Gastroesophageal sphincter (tissue), 4 donors: ENCODE data around the gene COL4A3. TPM values are rescaled to one million over a fixed set of nuclear protein-coding genes. Genes with fewer than 3 reads are reported as not detected.

Experiments
- ATAC-seq: fragments of 150-250 bp; one replicate; pipeline ENCODE4 v1.9.1; 2016; ENCODE audit warnings: mild to moderate bottlenecking, moderate library complexity
- H3K27ac ChIP-seq, 4 donors: fragments of 200-600 bp; sonication (generic) in 3 of 4; 1 replicate in 3 of 4; 2 replicates in 1 of 4; pipeline ENCODE4 v1.5.1; 2016 to 2019
- H3K27me3 ChIP-seq: fragments of 200-600 bp; sonication (generic); one replicate; pipeline ENCODE4 v1.5.1; 2019
- H3K36me3 ChIP-seq, 2 donors: fragments of 200-600 bp; sonication (generic); one replicate each; pipeline ENCODE4 v1.5.1; 2019; ENCODE audit warnings: control low read depth in 1 of 2
- H3K4me1 ChIP-seq, 3 donors: fragments of 200-600 bp; sonication (generic); 1 replicate in 2 of 3; 2 replicates in 1 of 3; pipeline ENCODE4 v1.5.1; 2016 to 2019; ENCODE audit warnings: control low read depth in 2 of 3
- H3K4me3 ChIP-seq, 2 donors: fragments of 200-600 bp; sonication (generic); one replicate each; pipeline ENCODE4 v1.5.1; 2019; ENCODE audit warnings: mild to moderate bottlenecking in 1 of 2, moderate library complexity in 1 of 2
- H3K9me3 ChIP-seq, 3 donors: fragments of 200-600 bp; sonication (generic); one replicate each; pipeline ENCODE4 v1.5.1; 2017 to 2019; ENCODE audit warnings: control low read depth in 2 of 3
- CTCF ChIP-seq, 4 experiments: fragments of 200-600 bp in 2 of 4; fragments of 450-650 bp in 2 of 4; sonication (generic) in 1 of 4; IDR thresholded peaks; one replicate each; pipeline ENCODE4 v1.5.1; 2017 to 2019; ENCODE audit warnings: antibody characterized with exemption in 4 of 4, mild to moderate bottlenecking in 2 of 4, moderate library complexity in 2 of 4
- EP300 ChIP-seq: sonication (generic); formaldehyde crosslinking; IDR thresholded peaks from one replicate; pipeline ENCODE4 v1.6.1; 2017; ENCODE audit warnings: antibody characterized with exemption, mild to moderate bottlenecking
- POLR2A ChIP-seq, 2 donors: fragments of 450-650 bp; IDR thresholded peaks; one replicate each; pipeline ENCODE4 v1.6.1; 2017; ENCODE audit warnings: antibody characterized with exemption in 2 of 2, mild to moderate bottlenecking in 2 of 2, moderate library complexity in 1 of 2
- POLR2AphosphoS5 ChIP-seq: sonication (generic); formaldehyde crosslinking; IDR thresholded peaks from one replicate; pipeline ENCODE4 v1.6.1; 2017; ENCODE audit warnings: antibody characterized with exemption
- WGBS, 2 donors: methylation state at CpG; one replicate each; pipeline ENCODE4 v1.1.5; 2018; ENCODE audit warnings: low coverage in 1 of 2; 5-methylcytosine and 5-hydroxymethylcytosine counted together
- total RNA-seq, 4 donors: library from RNA; depleted of rRNA; stranded (reverse); fragments of >200 nt; gene quantifications; one replicate each; pipeline ENCODE4 v1.1.0, GENCODE V29; 2016

COL4A3 gene
- total RNA-seq, 4 donors from 2014 or later, result 2.7 to 8.9 (median 6.1) TPM

GRCh38 chr2:227340106-227340505 is 175.7 kb downstream of the COL4A3 start:
- H3K4me3 ChIP-seq, result no peak overlapping the region
- no peaks in the 10 kb centered on the region for H3K4me1 ChIP-seq
- no peaks in the 10 kb centered on the region for H3K27me3 ChIP-seq
- 56 to 71% methylated on average over 6 of the region's 6 CpGs for WGBS, 2 donors
- H3K36me3 ChIP-seq, result peaks cover 0 to 67% of the 10 kb centered on the region in 2 donors
- H3K9me3 ChIP-seq, result no peaks in the 10 kb centered on the region
- ATAC-seq, result no peak
- no peak overlapping the region for H3K27ac ChIP-seq
- TF ChIP-seq POLR2A (IDR thresholded peaks at IDR 0.05) (no peak), POLR2AphosphoS5 (no peak), EP300 (no peak), CTCF (IDR thresholded peaks at IDR 0.05) (no peak)

GRCh38 chr2:227341553-227341952 is 177.1 kb downstream of the COL4A3 start:
- no peaks in the 10 kb centered on the region for H3K4me1 ChIP-seq
- ATAC-seq, result no peak
- no peaks in the 10 kb centered on the region for H3K27me3 ChIP-seq
- no peak overlapping the region for H3K27ac ChIP-seq
- TF ChIP-seq CTCF (IDR thresholded peaks at IDR 0.05) (no peak), EP300 (no peak), POLR2A (IDR thresholded peaks at IDR 0.05) (no peak), POLR2AphosphoS5 (no peak)
- H3K4me3 ChIP-seq, result no peak overlapping the region
- WGBS, 2 donors, result 83 to 93% methylated on average over 2 of the region's 2 CpGs
- H3K36me3 ChIP-seq, result peaks cover 0 to 60% of the 10 kb centered on the region in 2 donors
- H3K9me3 ChIP-seq, result no peaks in the 10 kb centered on the region

GRCh38 chr2:227344231-227344630 is 179.8 kb downstream of the COL4A3 start:
- Histone ChIP-seq H3K4me1 (no peaks in the 10 kb centered on the region), H3K4me3 (no peak overlapping the region), H3K9me3 (no peaks in the 10 kb centered on the region), H3K36me3 (peaks cover 0 to 70% of the 10 kb centered on the region in 2 donors), H3K27me3 (no peaks in the 10 kb centered on the region), H3K27ac (no peak overlapping the region)
- TF ChIP-seq POLR2A (IDR thresholded peaks at IDR 0.05), result no peak
- TF ChIP-seq CTCF (IDR thresholded peaks at IDR 0.05), result no peak
- TF ChIP-seq EP300, result no peak
- TF ChIP-seq POLR2AphosphoS5, result no peak
- ATAC-seq, result no peak
- 84 to 100% methylated on average over 2 of the region's 2 CpGs for WGBS, 2 donors

GRCh38 chr2:227347117-227347516 is 182.7 kb downstream of the COL4A3 start:
- H3K4me1 ChIP-seq, result no peaks in the 10 kb centered on the region
- no peak for ATAC-seq
- H3K36me3 ChIP-seq, result peaks cover 0 to 47% of the 10 kb centered on the region in 2 donors
- H3K27ac ChIP-seq, result no peak overlapping the region
- H3K4me3 ChIP-seq, result no peak overlapping the region
- WGBS, 2 donors, result 83 to 100% methylated on average over 3 to 7 of the region's 7 CpGs
- TF ChIP-seq CTCF (IDR thresholded peaks at IDR 0.05) (no peak), POLR2A (IDR thresholded peaks at IDR 0.05) (no peak), EP300 (no peak), POLR2AphosphoS5 (no peak)
- H3K27me3 ChIP-seq, result no peaks in the 10 kb centered on the region
- H3K9me3 ChIP-seq, result no peaks in the 10 kb centered on the region

- ATAC-seq, result no peak
- Histone ChIP-seq H3K27ac (no peak overlapping the region), H3K9me3 (no peaks in the 10 kb centered on the region), H3K4me1 (no peaks in the 10 kb centered on the region), H3K27me3 (no peaks in the 10 kb centered on the region), H3K4me3 (no peak overlapping the region), H3K36me3 (peaks cover 0 to 46% of the 10 kb centered on the region in 2 donors)
- WGBS, 2 donors, result 92 to 100% methylated on average over 1 to 2 of the region's 2 CpGs
- TF ChIP-seq EP300 (no peak), CTCF (IDR thresholded peaks at IDR 0.05) (no peak), POLR2AphosphoS5 (no peak), POLR2A (IDR thresholded peaks at IDR 0.05) (no peak)
These were observed 183.9 kb downstream of the COL4A3 start for GRCh38 chr2:227348324-227348723.
